ENCODE data around the gene C16orf46.

- TF ChIP-seq CTCF (IDR thresholded peaks at IDR 0.05; ENCODE audit: extremely low read depth in 1 of 2, insufficient read depth in 1 of 2, low read depth in 1 of 2, low read length in 2 of 2) (no peak), EZH2 (IDR thresholded peaks at IDR 0.05; ENCODE audit: borderline replicate concordance, low read depth, low read length, severe bottlenecking) (no peak), JUN (IDR thresholded peaks at IDR 0.05; ENCODE audit: borderline replicate concordance, insufficient read depth, insufficient read length, low read depth) (no peak), GATA2 (IDR thresholded peaks at IDR 0.05; ENCODE audit: insufficient read depth, insufficient read length, low read depth, low read length) (no peak), MYC (IDR thresholded peaks at IDR 0.05; ENCODE audit: low read depth, low read length) (no peak)
- TF ChIP-seq, protein P1, sequence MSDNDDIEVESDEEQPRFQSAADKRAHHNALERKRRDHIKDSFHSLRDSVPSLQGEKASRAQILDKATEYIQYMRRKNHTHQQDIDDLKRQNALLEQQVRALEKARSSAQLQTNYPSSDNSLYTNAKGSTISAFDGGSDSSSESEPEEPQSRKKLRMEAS (IDR thresholded peaks at IDR 0.05; ENCODE audit: insufficient read depth, insufficient read length) = no peak
Measured at GRCh38 chr16:81041696-81042095, 35.3 kb downstream of the C16orf46 start.

Data from endothelial cell of umbilical vein (primary cell).